ENCODE measurements around the gene SMOC2.

Gene SMOC2

DNA sequence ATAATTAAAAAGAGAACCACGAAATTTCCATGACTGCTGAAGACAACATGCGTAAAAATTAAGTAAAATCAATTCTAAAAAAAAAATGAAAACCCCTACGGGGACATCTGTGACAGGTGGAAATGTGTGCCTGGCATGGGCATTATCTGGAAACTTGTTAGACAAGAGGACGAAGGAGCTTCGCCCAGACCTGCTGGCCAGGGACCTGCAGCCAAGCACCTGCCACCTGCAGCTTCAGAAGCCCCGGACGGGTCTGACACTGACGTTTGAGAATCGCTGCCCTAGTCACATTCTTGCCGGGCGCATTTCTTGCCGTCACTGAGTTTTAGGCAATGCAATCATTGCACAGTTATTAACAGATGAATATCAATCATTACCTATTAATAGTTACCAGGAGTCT lies 140.3 kb downstream of the SMOC2 start:
- no peak for DNase-seq

DNA sequence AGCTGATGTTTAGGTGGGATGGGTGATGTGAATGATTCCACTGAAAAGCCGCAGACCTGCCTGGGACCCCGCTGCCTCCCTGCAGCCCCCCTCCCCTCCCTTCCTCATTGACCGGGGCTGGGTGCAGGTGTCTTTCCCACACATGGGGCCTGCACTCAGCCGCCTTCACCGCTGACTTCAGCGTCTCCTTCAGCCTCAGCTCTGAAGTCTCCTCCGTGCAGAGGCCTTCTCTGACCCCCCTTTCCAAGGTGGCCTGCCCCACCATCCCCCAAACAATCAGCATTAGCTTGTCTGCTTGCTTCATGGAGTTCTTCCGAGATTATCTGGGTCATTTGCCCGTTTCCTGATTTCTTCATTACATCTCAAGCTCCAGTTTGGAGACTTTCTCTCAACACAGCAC lies 140.7 kb downstream of the SMOC2 start:
- DNase-seq: no peak

- DNase-seq: no peak
Measured at GRCh38 chr6:168582571-168582981, 141.6 kb downstream of the SMOC2 start.

DNA sequence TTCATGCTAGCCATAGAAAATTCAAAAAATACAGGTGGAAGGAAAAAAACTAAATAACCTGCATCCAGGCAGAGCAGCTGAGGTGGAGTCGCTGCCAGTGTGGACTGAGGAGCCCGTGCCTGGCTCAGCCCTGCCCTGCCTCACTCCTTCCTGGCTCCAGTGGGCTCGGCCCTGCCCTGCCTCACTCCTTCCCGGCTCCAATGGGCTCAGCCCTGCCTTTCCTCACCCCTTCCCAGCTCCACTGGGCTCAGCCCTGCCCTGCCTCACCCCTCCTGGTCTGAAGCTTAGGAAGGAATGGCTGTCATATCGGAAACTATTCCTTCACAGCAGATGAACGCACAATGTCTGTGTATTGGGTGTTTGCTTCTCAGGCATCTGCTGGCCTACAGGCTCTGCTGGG lies 142.1 kb downstream of the SMOC2 start:
- no peak for DNase-seq

- DNase-seq: no peak
Measured at GRCh38 chr6:168583821-168584220, 142.8 kb downstream of the SMOC2 start.

- DNase-seq: no peak
Measured at GRCh38 chr6:168584249-168584648, 143.3 kb downstream of the SMOC2 start.

DNA sequence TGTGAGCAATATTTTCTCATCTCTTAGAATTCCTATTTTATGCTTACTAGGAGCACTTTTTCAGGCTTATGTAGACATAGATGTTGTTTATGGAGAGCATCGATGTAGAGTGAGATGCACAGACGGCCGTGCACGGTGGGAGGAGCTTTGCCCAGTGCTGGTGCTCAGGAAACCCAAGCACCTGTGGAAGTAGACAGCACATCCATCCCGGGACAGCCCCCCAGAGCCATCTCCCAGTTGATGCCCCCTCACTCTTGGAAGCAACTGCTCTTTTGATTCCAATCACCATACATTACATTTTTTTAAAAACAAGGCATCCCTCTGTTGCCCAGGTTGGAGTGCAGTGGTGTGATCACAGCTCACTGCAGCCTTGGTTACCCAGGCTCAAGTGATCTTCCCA lies 143.7 kb downstream of the SMOC2 start:
- no peak for DNase-seq

DNA sequence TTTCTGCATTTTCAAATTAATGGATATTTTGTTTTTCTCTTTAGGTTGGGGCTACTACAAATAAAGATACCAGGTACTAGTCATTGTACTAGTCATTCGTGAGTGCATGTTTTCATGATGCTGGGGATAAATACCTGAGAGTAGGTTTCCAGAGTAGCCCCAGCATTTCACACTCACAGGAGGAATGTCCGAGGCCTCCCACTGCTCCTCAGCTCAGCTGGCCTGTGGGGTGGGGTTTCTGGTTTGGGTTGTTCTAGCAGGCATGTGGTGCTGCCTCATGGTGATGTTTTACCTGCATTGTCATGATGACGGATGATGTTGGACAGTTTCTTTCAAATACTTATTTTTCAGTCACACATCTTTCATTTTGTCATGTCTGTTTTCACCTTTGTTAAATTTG lies 144.5 kb downstream of the SMOC2 start:
- no peak for DNase-seq

GRCh38 chr6:168589275-168589674 lies 148.3 kb downstream of the SMOC2 start:
- DNase-seq: no peak

DNA sequence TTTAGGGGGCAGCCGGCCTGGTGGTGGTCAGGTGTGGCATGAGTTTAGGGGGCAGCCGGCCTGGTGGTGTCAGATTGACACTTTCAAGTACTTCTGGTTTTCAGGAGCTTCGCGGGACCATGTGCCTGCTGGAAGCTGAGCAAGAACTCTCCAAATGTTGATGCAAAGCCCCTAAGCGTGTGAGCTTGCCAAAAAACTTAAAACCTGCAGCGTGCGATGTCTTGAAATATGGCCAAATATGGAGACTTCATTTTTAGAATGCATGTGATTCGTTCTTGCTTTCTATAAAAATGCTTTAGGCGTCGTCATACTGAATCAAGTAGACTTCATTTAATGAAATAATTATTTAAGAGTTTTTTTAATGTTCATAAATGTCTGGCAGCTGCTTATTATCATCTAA lies 149.4 kb downstream of the SMOC2 start:
- no peak for DNase-seq

DNA sequence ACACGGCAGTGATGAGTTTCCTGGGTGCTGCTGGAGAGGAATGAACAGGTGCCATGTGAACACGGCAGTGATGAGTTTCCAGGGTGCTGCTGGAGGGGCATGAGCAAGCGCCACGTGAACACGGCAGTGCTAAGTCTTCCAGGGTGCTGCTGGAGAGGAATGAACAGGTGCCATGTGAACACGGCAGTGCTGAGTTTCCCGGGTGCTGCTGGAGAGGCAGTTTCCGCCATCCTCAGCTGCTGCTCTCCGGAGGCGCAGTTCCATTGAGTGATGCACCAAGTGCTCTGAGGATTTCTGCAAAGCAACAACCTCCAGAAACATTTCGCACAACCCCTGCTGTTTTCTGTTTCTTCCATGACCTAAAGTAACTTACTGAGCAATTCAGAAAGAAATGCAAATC lies 155.4 kb downstream of the SMOC2 start:
- no peak for DNase-seq

DNA sequence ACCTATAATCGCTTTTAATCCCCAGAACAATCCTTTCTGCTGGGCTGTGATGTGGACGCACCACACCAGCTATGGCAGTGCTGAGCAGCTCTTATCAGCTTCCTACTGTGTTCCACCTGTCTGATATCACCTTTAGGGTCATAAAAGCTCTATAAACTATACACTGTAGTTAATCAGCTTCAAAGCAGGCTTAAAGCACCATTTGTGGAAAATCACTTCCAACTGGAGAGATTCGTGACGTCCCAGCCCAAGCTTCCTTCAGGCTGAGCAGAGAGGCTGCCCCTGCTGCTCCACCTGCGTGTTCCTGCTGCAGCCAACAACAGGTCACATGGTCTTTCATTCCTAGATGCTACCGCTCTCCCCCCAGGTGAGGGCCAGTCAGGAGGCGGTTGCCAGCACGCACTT lies 156.5 kb downstream of the SMOC2 start:
- DNase-seq: no peak

DNA sequence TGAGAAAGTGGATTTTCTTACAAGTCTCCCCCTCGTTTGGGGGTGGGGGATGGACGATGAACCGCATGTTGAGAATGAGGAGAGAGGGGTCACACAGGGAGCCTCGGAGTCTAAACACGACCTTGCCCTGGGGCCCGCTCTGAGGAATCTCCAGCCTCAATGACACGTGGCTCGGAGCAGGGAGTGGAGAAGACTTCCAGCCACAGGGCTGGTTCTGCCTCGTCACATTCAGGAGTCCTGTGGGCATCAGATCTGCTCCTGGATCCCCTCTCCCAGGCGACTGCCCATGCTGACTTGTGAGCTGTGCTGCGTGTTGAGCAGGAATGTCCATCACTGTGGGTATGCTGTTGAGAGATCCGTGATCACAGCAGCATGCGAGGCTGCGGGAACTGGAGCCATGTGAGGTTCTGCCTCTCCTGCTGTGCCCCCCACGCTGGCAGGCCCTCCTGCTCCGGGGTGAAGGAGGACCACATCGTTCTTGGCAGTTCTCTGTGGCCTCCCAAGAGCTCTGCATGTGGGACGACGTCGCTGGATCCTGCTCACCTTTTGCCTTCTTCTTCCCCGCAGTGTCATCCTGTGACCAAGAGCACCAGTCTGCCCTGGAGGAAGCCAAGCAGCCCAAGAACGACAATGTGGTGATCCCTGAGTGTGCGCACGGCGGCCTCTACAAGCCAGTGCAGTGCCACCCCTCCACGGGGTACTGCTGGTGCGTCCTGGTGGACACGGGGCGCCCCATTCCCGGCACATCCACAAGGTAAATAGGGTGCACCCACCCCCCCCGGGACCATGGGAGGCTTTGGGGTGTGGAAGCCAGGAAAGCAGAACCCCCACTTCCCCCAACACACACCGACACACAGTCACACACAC lies 157.5 kb downstream of the SMOC2 start:
- DNase-seq: no peak

GRCh38 chr6:168599118-168599494 lies 158.1 kb downstream of the SMOC2 start:
- no peak for DNase-seq

GRCh38 chr6:168599769-168600330 lies 158.9 kb downstream of the SMOC2 start:
- no peak for DNase-seq

- no peak for DNase-seq
Measured at GRCh38 chr6:168600381-168600780, 159.4 kb downstream of the SMOC2 start.

DNA sequence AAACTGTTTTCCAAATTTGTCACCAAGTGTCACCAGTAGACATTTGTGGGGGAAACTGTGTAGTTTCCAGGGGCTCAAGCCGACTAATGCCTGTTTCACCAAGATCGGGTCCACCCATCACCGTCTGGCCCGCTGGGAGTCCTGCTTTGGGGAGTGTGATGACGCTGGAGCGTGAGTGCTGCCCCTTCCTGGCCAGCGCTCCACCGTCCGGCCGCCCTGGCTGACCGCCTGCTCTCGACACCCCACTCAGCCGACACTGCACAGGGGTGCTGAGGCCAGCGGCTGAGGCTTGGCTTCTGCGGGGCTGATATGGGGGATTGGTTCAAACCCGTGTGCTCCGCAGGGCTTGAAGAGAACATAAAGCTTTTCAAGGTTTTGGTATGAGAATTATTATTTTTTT lies 160.1 kb downstream of the SMOC2 start:
- no peak for DNase-seq

DNA sequence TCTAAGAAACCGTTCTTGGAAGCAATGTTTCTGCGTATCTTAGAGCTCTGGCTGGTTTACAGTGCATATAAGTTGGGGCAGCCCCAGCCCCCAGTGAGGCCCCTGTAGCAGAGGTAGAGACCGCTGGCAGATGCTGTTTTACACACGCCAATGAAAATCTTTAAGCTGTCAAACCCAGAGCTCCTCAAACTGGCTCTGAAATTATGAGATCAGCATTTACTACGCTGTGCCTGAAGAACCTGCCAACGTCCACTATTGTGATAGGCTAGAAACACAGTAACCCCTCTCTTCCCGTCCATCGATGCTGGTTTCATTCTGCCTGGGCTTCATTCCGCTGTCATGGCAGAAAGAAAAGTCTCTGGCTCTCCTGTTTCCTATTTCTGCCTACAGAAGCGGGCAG lies 160.6 kb downstream of the SMOC2 start:
- no peak for DNase-seq

- no peak for DNase-seq
Measured at GRCh38 chr6:168602576-168602975, 161.6 kb downstream of the SMOC2 start.

DNA sequence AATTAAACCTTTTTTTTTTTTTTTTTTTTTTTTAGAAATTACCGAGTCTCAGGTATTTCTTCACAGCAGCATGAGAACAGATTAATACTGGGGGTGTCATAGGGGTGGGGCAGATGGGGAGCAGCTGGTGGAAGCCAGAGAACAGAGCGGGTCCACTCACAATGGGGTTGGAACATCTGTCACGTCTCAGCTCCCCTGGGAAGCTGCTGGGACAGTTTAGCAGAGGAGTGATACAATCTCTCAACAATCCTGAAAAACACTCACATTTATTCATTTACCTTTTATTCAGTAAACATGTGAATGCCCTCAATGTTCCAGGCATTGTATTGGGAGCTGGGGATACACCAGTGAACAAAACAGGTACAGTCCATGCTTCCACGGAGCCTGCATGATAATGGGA lies 162.2 kb downstream of the SMOC2 start:
- no peak for DNase-seq

GRCh38 chr6:168605964-168606363 lies 165.0 kb downstream of the SMOC2 start:
- DNase-seq: no peak

- DNase-seq: no peak
Measured at GRCh38 chr6:168606722-168607121, 165.7 kb downstream of the SMOC2 start.

GRCh38 chr6:168607272-168608112 lies 166.5 kb downstream of the SMOC2 start:
- DNase-seq: no peak

- no peak for DNase-seq
Measured at GRCh38 chr6:168608113-168608400, 167.1 kb downstream of the SMOC2 start.
